GM19043 (cell line): ENCODE measurements around the gene S100A10.

ENCODE experiments used
- ATAC-seq: cut with Tn5 transposase; IDR thresholded peaks from one replicate; pipeline ENCODE4 v1.9.1; 2021; ENCODE audit warnings: low read depth; ENCODE audit not compliant: unreplicated experiment

The S100A10 gene

DNA sequence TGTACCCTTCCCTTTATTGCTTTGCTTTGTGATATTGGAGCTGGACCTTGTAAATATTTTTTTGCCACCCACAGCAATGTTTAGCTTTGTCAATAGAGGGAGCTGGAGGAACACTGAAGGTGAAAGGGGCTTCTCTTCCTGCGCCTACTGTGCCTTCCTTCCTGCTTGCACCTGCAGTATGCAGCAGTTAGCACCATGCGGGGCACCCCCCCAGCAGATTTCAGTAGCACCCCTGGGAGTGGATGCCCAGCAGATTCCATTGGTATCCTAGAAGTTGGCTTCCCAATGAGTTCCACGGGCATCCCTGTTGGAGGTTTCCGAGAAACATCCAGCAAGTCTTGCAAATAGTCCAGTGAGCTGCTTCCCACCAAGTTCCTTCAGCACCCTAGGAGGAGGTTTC lies 25.6 kb downstream of the S100A10 start:
- no peak for ATAC-seq

DNA sequence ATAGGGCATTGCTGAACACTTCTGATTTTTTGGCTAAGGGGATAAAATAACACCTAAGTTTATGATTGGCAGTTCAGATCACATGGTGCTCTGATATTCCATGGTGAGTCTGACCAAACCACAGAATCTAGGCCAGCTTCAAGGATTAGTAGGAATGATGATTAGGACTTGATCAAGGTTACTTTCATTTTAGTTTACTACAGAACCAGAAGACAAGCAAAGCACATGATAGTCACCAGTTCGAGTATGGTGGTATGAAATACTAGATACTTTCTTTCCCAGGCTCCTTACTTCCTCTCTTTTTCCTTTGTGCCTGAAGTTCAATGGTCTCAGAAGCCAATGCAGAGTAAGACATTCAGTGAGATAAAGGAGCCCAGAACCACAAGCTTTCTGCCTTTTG lies 26.6 kb downstream of the S100A10 start:
- ATAC-seq: no peak

DNA sequence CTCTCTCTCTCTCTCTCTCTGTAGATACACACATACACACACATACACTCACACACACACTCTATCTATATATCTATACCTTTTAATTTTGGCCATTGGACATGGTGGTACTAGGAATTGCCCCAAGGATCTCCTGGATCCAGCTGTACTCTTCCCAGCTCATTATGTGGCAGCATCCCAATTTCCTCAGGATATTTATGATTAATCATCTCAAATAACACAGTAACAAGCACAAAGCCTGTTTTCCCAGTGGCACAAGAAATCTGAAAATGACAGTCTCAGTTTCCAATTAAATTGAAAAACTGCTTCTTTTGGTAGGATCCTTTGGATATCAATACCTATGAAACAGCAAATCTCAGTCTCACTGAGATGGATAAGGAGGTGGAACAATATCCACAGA lies 27.6 kb downstream of the S100A10 start:
- ATAC-seq: no peak

DNA sequence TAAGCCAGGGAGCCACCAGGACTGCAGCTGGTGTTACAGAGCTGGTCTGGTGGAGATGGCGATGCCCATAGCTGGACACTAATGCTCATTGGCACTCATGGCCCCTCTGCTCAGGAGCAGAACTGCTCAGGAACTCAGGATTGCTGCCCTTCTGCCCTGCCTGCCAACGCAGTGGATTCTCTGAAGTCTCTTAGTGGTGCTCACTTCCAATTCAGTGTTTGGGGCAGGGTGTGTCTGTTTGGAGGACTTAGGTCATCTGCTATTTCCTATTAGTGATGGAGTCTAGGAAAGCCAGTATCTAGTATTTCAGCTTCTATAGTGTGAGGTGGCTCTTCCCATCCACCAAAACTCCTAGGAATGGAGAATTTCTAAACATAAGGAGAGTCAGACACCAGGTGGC lies 29.1 kb downstream of the S100A10 start:
- ATAC-seq: no peak

DNA sequence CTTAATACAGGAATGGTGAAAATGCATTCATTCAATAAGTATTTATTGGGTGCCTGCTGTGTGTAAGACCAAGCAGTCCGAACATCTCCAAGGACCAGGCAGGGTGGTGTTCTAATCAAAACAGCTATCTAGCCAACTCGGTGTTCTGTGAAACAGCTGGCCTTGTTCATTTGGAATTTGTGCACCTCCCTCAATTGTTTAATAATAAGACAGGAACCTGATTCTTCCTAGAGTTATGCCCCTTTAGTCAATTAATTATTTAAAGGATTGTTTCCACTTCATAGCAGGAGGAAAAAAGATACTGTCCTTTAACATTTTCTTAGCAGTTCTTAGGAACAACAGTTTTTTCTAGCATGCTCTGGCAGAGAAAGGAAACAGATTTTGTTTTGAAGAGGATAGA lies 30.4 kb downstream of the S100A10 start:
- no peak for ATAC-seq

DNA sequence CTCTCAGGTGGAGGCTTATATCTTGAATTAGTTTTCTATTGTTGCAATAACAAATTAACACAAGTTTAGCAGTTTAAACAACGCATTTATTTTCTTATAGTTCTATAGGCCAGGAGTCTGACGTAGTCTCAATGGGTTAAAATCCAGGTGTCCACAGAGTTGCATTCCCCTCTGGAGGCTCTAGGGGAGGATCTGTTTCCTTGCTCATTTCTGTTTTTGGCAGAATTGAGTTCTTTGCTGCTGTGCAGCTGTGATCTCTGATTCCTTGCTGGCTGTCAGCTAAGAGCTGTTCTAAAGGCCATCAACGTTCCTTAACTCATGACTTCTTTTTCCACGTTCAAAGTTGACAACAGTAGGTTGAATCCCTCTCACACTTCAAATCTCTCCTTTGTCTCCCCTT lies 31.8 kb downstream of the S100A10 start:
- ATAC-seq: no peak

DNA sequence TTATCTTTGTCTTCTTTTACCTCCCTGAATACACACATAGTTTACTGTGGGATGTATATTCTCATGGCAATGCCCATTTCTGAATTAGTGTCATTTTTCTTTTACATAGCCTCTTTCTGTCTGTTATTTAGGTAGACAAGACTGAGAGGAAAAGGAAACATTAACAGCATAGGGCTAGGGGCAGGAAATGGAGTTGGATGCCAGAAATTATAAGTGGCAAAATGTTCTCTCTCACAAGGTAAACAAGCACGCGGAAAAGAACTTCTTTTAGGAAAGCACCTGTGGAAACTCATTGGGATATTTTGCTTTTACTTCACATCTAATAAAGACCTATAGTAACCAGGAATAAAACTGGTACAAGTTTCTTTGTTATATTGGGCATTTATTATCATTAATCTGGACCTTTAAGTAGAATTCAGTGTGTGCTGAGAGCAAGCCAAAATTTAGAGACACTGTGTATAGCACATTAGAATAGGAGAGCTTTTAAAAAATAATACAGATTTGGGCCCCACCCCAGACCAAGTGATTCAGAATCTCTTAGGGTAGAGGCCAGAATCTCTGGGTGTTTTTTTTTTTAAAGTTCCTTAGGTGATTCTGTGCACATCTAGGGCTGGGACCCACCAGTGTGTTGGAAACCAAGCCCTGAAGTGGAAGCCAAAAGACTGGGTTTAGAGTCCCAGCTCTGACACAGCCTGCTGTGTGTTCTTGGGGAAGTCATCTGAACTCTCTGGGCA lies 32.7 kb downstream of the S100A10 start:
- ATAC-seq: no peak

DNA sequence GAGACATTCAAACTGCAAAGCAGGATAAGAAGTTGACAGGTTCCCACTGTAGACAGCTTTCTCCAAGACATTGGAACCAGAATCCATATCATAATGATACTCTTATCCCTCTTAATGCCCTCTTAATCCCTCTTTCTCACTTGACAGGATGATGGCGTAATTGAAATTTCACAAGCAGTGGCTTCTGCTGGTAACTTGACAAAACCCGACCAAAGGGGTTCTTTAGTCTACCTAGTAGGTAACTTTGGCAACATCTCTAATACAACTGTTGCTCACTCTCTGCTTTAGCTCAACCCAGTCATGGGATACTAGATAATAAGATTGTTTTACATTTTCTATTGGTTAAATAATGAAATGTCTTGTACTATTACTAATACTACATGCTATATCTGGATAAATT lies 34.7 kb downstream of the S100A10 start:
- no peak for ATAC-seq

DNA sequence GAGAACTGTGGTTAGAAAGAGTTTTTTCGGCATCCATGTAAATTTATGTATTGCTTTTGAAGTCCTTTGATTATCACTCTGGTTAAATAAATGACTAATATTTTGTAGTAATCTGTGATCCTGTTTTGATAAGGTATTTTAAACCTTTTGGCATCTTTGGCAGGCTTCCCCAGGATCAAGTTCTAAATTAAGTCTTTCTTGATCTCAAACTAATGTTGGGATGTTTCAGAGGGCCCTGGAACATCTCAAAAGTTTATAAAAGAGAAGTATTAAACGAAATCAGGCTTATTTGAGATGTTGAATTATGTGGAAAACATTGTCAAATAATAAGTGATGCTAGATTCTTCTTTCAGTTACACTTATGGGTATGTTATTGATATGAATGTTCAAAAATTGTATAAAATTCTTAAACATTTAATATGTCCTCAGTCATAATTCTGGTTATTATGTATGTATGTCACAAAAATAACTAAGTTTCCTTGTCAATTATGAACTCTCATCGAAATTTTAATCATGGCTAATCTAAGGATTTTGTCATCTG lies 36.6 kb downstream of the S100A10 start:
- no peak for ATAC-seq

DNA sequence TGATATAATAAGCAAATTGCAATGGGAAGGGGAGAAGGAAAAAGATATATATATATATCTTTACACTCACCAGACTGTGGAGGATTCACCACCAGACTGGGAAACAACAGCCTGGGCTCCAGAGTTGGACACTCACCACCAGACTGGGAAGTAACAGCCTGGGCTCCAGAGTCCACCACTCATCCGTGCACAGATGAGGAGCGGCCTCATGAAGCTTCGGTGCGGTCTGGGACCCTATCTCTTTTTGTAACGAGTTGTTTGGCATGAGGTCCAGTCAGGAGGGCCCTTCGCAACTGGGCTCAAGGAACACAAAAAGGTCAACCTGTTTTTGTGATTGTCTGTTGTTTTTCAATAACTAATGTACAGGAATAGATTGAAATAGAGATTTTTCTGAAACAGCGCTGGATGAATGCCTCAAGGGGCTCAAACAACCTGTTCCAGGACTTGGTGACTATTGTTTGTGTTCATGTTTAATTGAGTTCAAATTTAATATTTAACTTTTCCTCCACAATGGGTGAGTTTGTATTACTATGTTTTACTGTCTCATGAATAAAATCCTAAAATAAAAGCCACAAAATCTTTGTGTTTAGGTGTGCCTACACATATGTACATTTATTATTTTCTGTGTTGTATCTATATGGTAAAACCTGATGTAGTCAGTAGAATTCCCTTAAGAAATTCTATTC lies 40.1 kb downstream of the S100A10 start:
- no peak for ATAC-seq

DNA sequence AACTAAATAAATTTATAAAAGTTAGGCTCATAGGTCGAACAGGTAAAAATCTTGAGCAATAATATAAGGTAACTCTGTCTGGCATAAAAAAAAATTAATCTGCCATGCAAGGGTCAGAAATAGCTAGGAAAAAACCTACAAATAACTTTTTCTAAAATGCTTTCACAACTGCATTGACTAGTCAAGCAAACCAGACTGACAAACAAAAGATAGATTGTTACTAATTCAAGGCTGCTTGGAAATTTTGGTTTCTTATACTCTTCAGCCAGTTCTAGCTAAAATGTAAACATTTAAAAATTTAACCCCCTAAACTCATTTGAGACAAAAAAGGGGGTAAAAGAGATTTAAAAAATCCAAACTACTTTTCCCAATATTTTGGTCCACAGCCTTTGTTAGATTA lies 40.8 kb downstream of the S100A10 start:
- ATAC-seq: no peak

DNA sequence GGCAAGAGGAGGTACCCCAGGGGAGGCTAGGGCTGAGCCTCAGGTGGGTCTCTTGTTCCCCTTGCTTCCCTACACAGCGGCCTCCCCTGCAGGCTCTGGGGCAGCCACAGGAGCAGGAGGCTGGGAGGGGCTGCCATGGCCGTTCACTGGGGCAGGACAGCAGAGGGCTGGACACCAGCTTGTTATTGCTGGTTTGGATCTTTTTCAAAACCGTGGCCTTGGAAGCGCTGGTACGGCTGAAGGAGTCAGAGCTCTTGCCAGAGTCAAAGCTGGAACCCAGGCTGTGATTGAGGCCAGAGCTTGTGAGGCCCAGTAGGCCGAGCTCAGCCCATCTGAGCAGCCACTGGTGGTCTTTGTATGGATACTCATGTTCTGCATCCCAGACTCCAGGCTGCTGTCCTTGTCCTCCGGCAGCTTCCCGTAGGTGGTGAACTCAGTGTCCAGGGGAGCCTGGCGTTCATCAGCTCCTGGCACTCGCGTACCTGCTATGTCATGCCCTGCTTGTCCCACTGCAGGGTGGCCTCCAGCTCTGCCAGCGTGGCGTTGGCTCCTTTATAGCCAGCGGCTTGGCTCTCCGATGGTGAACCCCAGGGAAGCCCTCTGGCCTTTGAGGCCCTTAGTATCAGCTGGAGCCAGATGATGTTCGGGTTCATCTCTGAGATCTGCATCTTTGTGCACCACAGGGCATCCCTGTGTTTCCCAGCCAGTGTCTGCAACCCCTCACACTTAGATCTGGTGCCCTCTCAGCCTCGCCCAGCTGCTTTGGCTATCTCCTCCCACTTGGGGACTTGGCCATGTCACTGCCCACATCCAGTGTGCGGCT lies 44.1 kb downstream of the S100A10 start:
- ATAC-seq: no peak

DNA sequence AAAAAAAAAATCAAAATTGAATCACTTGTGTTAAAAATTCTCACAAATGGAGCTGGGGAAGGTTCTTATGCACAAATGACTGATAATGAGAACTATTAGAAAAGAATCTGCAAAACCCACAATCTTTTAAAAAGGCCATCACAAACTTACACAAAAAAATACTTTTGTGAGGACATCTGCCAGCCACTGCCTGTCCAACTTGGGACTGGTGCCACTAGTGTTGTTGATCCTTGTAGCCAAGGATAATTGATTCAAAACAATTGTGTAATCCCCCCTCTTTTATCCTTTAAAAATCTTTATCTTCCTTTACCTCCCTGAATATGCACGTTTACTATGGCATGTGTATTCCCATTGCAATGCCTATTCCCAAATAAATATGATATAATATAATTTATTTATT lies 45.2 kb downstream of the S100A10 start:
- ATAC-seq: no peak

DNA sequence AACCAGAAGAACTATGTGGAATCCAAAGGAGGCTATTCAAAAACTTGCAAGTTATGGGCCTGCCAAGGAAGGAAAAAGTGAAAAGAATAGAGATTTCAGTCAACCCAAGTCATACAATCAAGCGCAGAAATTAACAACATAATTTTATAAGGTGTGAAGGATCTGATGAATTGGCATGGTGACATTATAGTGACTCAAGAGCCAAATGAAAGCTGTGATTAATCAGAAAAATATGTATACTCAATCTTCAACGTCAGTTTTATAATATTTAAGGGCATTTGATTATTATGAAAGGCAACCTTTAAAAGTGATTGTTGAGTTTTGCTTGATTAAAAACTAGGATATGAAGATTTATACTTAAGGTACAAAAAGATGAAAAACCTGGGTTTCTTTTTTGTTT lies 46.5 kb downstream of the S100A10 start:
- no peak for ATAC-seq

DNA sequence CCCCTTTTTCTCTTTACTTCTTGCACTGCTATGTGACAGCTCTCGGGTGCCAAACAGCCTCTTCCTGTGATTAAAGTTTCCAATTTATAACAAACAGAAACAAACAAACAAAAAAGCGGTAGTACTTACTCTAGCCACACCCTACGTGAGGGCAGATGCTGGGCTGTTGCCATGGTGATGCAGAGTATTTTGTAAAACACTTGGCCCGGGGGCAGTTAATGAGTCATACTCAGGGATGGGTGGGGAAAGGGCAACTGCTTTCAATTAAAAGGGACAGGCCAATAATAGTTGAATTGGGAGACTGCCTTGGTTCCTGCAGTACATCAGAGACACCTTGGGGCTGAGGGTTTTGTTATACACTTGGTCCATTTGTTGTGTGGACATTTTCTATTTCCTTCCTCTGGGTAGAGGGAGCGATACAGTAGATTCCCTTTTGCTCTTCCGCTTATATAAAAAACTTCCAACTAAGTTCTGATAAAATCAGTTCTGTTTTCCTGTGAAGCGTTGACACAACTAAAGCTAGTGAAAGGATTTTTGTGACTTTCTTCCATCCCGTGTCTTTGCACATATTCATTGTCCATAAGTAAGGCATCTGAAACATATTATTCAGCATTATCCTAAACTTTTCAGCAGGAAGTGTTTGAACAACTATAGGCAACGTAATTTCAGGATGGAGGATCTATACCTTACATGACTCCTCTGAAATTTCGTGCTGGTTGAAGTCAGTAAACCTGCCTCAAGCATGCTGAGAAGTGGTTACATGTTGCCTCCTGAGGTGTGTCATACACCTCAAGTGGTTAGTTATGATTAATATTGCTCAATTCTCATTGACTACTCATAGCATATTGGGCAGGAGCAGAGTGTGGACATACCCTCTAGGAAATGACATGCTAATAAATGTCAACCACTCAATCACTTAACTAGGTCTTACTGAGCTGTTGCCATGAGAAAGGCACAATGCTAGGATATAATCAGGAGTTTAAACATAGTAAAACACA lies 47.6 kb downstream of the S100A10 start:
- ATAC-seq: no peak

DNA sequence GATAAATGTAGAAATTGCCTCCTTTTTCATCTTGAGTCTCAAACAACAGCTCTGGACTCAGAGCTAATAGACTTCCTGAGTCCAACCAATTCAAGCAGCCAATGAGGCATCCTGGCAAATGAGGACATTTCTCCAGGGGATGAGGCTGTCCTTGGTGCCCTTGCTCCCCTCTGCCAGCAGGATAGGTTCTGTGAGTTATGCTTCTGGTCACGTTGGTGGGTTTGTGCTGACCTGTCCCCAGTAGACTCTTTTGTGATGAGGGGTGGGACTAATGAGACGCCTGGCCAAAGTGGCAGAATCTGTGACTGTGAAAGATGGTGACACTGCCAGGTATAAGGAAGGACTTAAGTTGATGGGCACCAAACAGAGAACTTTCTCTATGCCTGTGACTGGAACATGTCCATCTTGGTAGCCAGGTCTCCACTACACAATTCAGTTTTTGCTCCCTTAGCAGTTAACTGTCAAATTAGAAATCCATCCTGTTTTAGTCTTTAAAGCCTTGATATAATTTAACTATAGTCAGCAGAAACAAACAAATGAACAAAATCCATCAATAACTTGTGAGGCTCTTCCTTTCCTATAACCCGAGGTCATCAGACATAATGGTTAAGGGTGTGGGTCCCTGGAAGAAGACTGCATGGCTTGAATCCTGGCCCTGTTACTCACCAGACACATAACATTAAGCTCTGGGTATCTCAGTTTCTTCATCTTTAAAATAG lies 48.6 kb downstream of the S100A10 start:
- no peak for ATAC-seq

DNA sequence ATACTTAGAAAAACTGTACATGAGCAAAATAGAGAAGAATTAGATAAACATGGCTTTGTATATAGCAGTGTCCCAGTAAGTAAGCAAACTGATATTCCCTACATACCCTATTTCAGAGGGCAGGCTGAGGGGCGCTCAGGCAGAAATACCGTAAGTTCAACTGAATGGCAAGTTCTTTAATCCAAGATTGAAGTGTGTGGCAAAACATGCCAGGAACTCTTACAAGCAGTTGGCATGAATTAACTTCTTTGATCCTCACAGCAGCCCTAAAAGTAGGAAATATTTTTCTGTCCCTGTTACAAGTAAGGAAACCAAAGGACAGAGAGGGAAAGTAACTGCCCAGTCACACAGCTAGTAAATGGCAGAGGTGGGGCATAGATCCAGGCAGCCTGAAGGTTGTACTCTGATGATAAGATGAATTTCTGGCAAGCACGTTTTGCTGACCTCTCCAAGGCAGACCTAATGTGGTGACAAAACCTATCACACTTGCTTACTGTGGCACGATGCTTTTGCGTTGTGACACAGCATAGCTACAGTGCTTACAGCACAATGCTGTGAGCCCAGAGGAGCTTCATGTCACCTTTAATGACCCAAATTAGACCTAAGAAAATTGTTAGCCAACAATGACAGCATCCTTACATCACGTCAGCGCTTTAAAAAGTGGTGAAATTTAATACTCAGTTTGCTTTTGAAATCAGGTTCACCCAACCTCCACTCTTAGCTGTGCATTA lies 49.4 kb downstream of the S100A10 start:
- ATAC-seq: no peak

DNA sequence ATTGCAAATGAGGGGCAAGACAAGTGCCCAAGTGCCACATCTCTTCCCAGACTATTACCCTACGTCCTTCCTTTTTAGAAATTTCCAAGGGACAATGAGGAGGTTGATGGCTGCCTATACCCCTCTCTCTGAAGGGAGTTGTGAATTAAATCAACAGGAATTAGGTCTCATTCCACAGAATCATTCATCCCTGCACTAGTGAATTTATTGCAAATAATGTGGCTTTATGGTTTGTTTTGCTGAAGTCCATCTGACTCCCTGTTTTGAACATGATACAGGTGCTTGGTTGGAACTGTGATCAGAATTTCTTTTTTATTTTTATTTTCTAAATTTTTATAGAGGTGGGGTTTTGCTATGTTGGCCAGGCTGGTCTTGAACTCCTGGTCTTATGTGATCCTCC lies 50.1 kb downstream of the S100A10 start:
- ATAC-seq: no peak

DNA sequence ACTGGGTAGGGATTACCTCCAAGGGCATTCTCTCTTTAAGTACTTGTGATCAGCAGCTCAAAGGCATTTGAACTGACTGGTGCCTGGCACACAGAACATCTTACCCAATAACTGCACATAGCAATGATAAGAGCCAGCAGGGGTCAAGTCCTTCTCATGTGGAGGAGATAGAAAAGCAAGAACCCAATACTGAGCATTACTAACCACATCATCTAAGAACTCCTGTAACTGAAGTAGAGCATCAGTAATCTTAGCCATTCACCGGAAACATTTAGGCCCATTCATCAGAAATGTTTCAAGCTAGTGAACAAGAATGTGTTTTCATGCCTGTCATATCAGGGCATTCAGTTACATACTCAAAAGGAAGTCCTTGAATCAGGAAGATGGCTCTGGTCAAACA lies 50.8 kb downstream of the S100A10 start:
- ATAC-seq: no peak
